GM23338 (cell line): ENCODE results near the gene CEP89. TPM values are rescaled to one million over a fixed set of nuclear protein-coding genes. Genes with fewer than 3 reads are reported as not detected.

ENCODE experiments used
- ATAC-seq: fragments of 200-7000 bp; cut with Tn5 transposase; 3 replicates; pipeline ENCODE4 v1.9.1; 2020
- DNase-seq: peaks from one replicate; pipeline ENCODE4 v3.0.0-alpha.2; 2015; ENCODE audit warnings: low spot score
- H2AFZ ChIP-seq: fragments of 200-600 bp; sonication (generic); 2 replicates; pipeline ENCODE4 v1.8.0; 2016; ENCODE audit warnings: antibody characterized with exemption, mild to moderate bottlenecking, moderate library complexity
- H3F3A ChIP-seq: fragments of 200-600 bp; sonication (generic); replicated peaks from 2 replicates; pipeline ENCODE4 v1.8.0; 2017; ENCODE audit warnings: antibody characterized with exemption, mixed run types, low read depth
- H3K27ac ChIP-seq: fragments of 200-600 bp; sonication (generic); 2 replicates; pipeline ENCODE4 v1.6.1; 2016; ENCODE audit warnings: low read depth
- H3K27me3 ChIP-seq: fragments of 200-600 bp; sonication (generic); 2 replicates; pipeline ENCODE4 v1.8.0; 2016; ENCODE audit warnings: mild to moderate bottlenecking, mixed run types, moderate library complexity; ENCODE audit not compliant: insufficient read depth
- H3K36me3 ChIP-seq: fragments of 200-600 bp; sonication (generic); 2 replicates; pipeline ENCODE4 v1.8.0; 2016; ENCODE audit warnings: mild to moderate bottlenecking; ENCODE audit not compliant: insufficient read depth
- H3K4me1 ChIP-seq: fragments of 200-600 bp; sonication (generic); 2 replicates; pipeline ENCODE4 v1.8.0; 2016; ENCODE audit warnings: mild to moderate bottlenecking, moderate library complexity; ENCODE audit not compliant: insufficient read depth
- H3K4me2 ChIP-seq: fragments of 200-600 bp; sonication (generic); 2 replicates; pipeline ENCODE4 v1.7.1; 2017; ENCODE audit warnings: mixed run types
- H3K4me3 ChIP-seq: fragments of 200-600 bp; sonication (generic); 2 replicates; pipeline ENCODE4 v1.6.1; 2016; ENCODE audit warnings: mixed run types
- H3K79me2 ChIP-seq: fragments of 200-600 bp; sonication (generic); replicated peaks from 2 replicates; pipeline ENCODE4 v1.8.0; 2017; ENCODE audit warnings: mild to moderate bottlenecking; ENCODE audit not compliant: insufficient read depth
- H3K9me2 ChIP-seq: fragments of 200-600 bp; sonication (generic); 2 replicates; pipeline ENCODE4 v1.8.0; 2017; ENCODE audit not compliant: insufficient read depth
- H4K20me1 ChIP-seq: fragments of 200-600 bp; sonication (generic); replicated peaks from 2 replicates; pipeline ENCODE4 v1.8.0; 2017; ENCODE audit warnings: mild to moderate bottlenecking; ENCODE audit not compliant: insufficient read depth
- H3K27ac Mint-ChIP-seq: 2 replicates; pipeline ENCODE4 v1.8.0; 2020; ENCODE audit warnings: inconsistent platforms, mild to moderate bottlenecking, moderate library complexity, mixed read lengths
- H3K27me3 Mint-ChIP-seq: 3 replicates; pipeline ENCODE4 v1.8.0; 2022; ENCODE audit warnings: low read depth, mild to moderate bottlenecking, moderate library complexity, mixed read lengths, inconsistent platforms; ENCODE audit not compliant: insufficient read depth, poor library complexity
- H3K36me3 Mint-ChIP-seq: 3 replicates; pipeline ENCODE4 v1.8.0; 2021; ENCODE audit warnings: low read depth, mild to moderate bottlenecking, inconsistent platforms, moderate library complexity, mixed read lengths
- H3K4me1 Mint-ChIP-seq: 3 replicates; pipeline ENCODE4 v1.8.0; 2020; ENCODE audit warnings: mild to moderate bottlenecking, inconsistent platforms, mixed read lengths
- H3K4me3 Mint-ChIP-seq: 3 replicates; pipeline ENCODE4 v1.8.0; 2021; ENCODE audit warnings: moderate library complexity, mild to moderate bottlenecking, inconsistent platforms, mixed read lengths
- H3K9me3 Mint-ChIP-seq: 3 replicates; pipeline ENCODE4 v1.8.0; 2020; ENCODE audit warnings: moderate library complexity, mild to moderate bottlenecking, inconsistent platforms, mixed read lengths
- CTCF ChIP-seq, 2 experiments: fragments of 200-600 bp in 1 of 2; sonication (generic) in 1 of 2; conservative IDR thresholded peaks; 2 replicates each; pipeline versions ENCODE4 v1.5.1 to v1.6.1; 2016 to 2017; ENCODE audit warnings: antibody characterized with exemption in 2 of 2, low read depth in 2 of 2, mild to moderate bottlenecking in 2 of 2, moderate library complexity in 1 of 2
- EZH2 ChIP-seq: fragments of 200-600 bp; sonication (generic); IDR thresholded peaks from one replicate; pipeline ENCODE4 v1.8.0; 2017; ENCODE audit warnings: antibody characterized with exemption, mild to moderate bottlenecking, low read depth; ENCODE audit not compliant: unreplicated experiment
- EZH2phosphoT487 ChIP-seq: fragments of 200-600 bp; sonication (generic); IDR thresholded peaks from one replicate; pipeline ENCODE4 v1.8.1; 2018; ENCODE audit warnings: antibody characterized with exemption; ENCODE audit not compliant: unreplicated experiment
- JUNB ChIP-seq: IDR thresholded peaks from one replicate; pipeline ENCODE4 v1.6.1; 2016; ENCODE audit warnings: antibody characterized with exemption; ENCODE audit not compliant: unreplicated experiment
- NANOG ChIP-seq: IDR thresholded peaks from 2 replicates; pipeline ENCODE4 v1.6.1; 2016; ENCODE audit warnings: antibody characterized with exemption, borderline replicate concordance
- POLR2AphosphoS5 ChIP-seq: IDR thresholded peaks from 2 replicates; pipeline ENCODE4 v1.6.1; 2016; ENCODE audit warnings: antibody characterized with exemption, low read depth
- REST ChIP-seq: IDR thresholded peaks from one replicate; pipeline ENCODE4 v1.6.1; 2018; ENCODE audit warnings: antibody characterized with exemption; ENCODE audit not compliant: unreplicated experiment
- STAT1 ChIP-seq: IDR thresholded peaks from one replicate; pipeline ENCODE4 v1.6.1; 2016; ENCODE audit warnings: antibody characterized with exemption; ENCODE audit not compliant: unreplicated experiment
- ZNF114 ChIP-seq: fragments of 250-450 bp; sonication (Bioruptor Pico); IDR thresholded peaks from 2 replicates; pipeline ENCODE4 v1.5.0; 2020; ENCODE audit warnings: mild to moderate bottlenecking, moderate library complexity
- ZNF331 ChIP-seq: fragments of 250-450 bp; sonication (Bioruptor Pico); IDR thresholded peaks from 2 replicates; pipeline ENCODE4 v1.5.0; 2020; ENCODE audit warnings: low read depth, mild to moderate bottlenecking, moderate library complexity
- polyA plus RNA-seq: library from polyadenylated mRNA; unstranded; fragments of >200 nt; fragmentation: Nextera tagmentation; extraction: Ambion mirVana; gene quantifications from 2 replicates; pipeline ENCODE4 v1.2.1, GENCODE V29; 2016
- total RNA-seq: library from RNA; depleted of rRNA; stranded (reverse); fragments of >200 nt; shearing (Covaris generic); gene quantifications from 2 replicates; pipeline ENCODE4 v1.2.3, GENCODE V29; 2014
- TF ChIP-seq, protein P1 (sequence below): IDR thresholded peaks from 2 replicates; pipeline ENCODE4 v1.6.1; 2016; ENCODE audit warnings: antibody characterized with exemption

Gene CEP89
- total and polyA plus RNA-seq, 2 experiments from 2014 or later = 13.4 to 17.5 TPM

- Histone ChIP-seq H3F3A (no peaks in the 10 kb centered on the region), H3K9me2 (no peaks in the 10 kb centered on the region), H3K27me3 (no peaks in the 10 kb centered on the region), H3K27ac (no peak overlapping the region), H2AFZ (no peak overlapping the region), H3K36me3 (no peaks in the 10 kb centered on the region), H4K20me1 (no peaks in the 10 kb centered on the region), H3K4me2 (no peak overlapping the region), H3K4me3 (no peak overlapping the region), H3K79me2 (no peaks in the 10 kb centered on the region), H3K4me1 (peaks cover 6% of the 10 kb centered on the region; the same call in 1 of the 2 replicates)
- no peaks in the 10 kb centered on the region for H3K9me3 Mint-ChIP-seq
- H3K27me3 Mint-ChIP-seq = peaks cover 2% of the 10 kb centered on the region
- H3K4me3 Mint-ChIP-seq = no peak overlapping the region
- DNase-seq (no peak), ATAC-seq (no peak)
- no peak for TF ChIP-seq POLR2AphosphoS5
- TF ChIP-seq NANOG = no peak
- no peak for TF ChIP-seq JUNB
- TF ChIP-seq, protein P1, sequence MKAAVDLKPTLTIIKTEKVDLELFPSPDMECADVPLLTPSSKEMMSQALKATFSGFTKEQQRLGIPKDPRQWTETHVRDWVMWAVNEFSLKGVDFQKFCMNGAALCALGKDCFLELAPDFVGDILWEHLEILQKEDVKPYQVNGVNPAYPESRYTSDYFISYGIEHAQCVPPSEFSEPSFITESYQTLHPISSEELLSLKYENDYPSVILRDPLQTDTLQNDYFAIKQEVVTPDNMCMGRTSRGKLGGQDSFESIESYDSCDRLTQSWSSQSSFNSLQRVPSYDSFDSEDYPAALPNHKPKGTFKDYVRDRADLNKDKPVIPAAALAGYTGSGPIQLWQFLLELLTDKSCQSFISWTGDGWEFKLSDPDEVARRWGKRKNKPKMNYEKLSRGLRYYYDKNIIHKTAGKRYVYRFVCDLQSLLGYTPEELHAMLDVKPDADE = no peak
- TF ChIP-seq ZNF331 (CRISPR knock-in tag) = no peak
- H3K27ac Mint-ChIP-seq = no peak overlapping the region; the same call in 1 of the 2 replicates
- peaks cover 11% of the 10 kb centered on the region for H3K4me1 Mint-ChIP-seq
- no peaks in the 10 kb centered on the region for H3K36me3 Mint-ChIP-seq
Observed at GRCh38 chr19:32830231-32831014, 141.3 kb downstream of the CEP89 start.

DNA sequence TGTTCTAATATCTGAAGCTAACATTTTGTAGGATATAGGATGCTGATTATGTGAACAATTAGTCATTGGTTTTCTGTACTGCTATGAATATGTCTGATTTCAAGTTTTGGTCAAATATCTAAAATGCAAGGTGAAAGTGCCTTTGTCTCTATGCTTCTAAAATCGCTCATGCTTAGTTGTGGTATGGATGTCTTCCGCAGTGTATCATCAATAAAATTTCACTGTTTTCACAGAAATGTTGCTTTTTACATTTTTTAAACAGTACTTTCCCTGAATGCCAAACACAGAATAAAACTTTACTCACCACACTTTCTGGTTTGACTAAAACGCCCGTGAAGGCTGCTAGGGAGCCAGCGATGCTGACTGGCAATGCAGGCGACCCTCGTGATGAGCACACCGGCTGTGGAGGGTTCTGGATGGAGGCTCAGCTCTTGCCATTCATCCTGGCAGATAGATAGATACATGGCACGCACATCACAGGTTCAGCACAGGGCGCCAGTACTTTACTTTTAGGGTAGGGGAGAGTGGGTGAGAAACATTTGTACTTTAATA is 142.3 kb downstream of the CEP89 start:
- TF ChIP-seq EZH2 = no peak
- TF ChIP-seq POLR2AphosphoS5 = no peak
- TF ChIP-seq REST = no peak
- no peak for TF ChIP-seq EZH2phosphoT487
- no peak for TF ChIP-seq CTCF (conservative IDR thresholded peaks at IDR 0.05; ENCODE audit: low read depth in 2 of 2)
- TF ChIP-seq STAT1 = no peak
- TF ChIP-seq ZNF114 (CRISPR knock-in tag) = no peak
- Histone ChIP-seq H3K4me3 (no peak overlapping the region), H3K4me2 (no peak overlapping the region), H3K79me2 (no peaks in the 10 kb centered on the region), H3F3A (no peaks in the 10 kb centered on the region), H3K4me1 (peaks cover 15% of the 10 kb centered on the region; the same call in 1 of the 2 replicates), H3K36me3 (no peaks in the 10 kb centered on the region), H3K27me3 (no peaks in the 10 kb centered on the region), H2AFZ (0 out of 2 replicates have a peak overlapping the region, but pooled peaks have one; percentile 83), H3K9me2 (no peaks in the 10 kb centered on the region), H4K20me1 (no peaks in the 10 kb centered on the region), H3K27ac (no peak overlapping the region)
- peaks cover 7% of the 10 kb centered on the region for H3K27me3 Mint-ChIP-seq
- H3K9me3 Mint-ChIP-seq = no peaks in the 10 kb centered on the region
- ATAC-seq = no peak
- no peak overlapping the region for H3K27ac Mint-ChIP-seq
- peaks cover 21% of the 10 kb centered on the region for H3K4me1 Mint-ChIP-seq
- no peak for DNase-seq
- H3K4me3 Mint-ChIP-seq = no peak overlapping the region
- no peaks in the 10 kb centered on the region for H3K36me3 Mint-ChIP-seq
